K562 (cell line): ENCODE results near the gene KLK13. TPM values are rescaled to one million over a fixed set of nuclear protein-coding genes. Genes with fewer than 3 reads are reported as not detected.

Experiments used
- ARNT ChIP-seq, 2 experiments: fragments of 450-650 bp; IDR thresholded peaks; 2 replicates each; pipeline ENCODE4 v1.6.1; 2016; ENCODE audit warnings: mild to moderate bottlenecking in 1 of 2
- BCOR ChIP-seq: fragments of 450-650 bp; IDR thresholded peaks from 2 replicates; pipeline ENCODE4 v1.6.1; 2016
- EZH2 ChIP-seq: IDR thresholded peaks from 2 replicates; pipeline ENCODE4 v1.6.1; 2012; ENCODE audit warnings: low read depth, mild to moderate bottlenecking, inconsistent platforms, low read length, borderline replicate concordance
- FOS ChIP-seq: IDR thresholded peaks from 3 replicates; pipeline ENCODE4 v1.6.1; 2011; ENCODE audit not compliant: insufficient read length; ENCODE audit errors: extremely low read depth
- HDAC6 ChIP-seq: IDR thresholded peaks from 2 replicates; pipeline ENCODE4 v1.6.1; 2012; ENCODE audit warnings: low read depth, mild to moderate bottlenecking, control low read depth, inconsistent platforms, low read length, moderate library complexity
- KAT2B ChIP-seq: IDR thresholded peaks from one replicate; pipeline ENCODE4 v1.6.1; 2012; ENCODE audit warnings: low read depth, mild to moderate bottlenecking, control low read depth, inconsistent platforms, low read length, moderate library complexity
- POLR2A ChIP-seq: fragments of 450-650 bp; conservative IDR thresholded peaks from 2 replicates; pipeline ENCODE4 v1.6.1; 2016
- PTRF ChIP-seq: fragments of 450-650 bp; IDR thresholded peaks from 2 replicates; pipeline ENCODE4 v1.6.1; 2016; ENCODE audit warnings: mild to moderate bottlenecking, missing genetic modification characterization, missing compliant biosample characterization
- RBM39 ChIP-seq: fragments of 200-400 bp; formaldehyde crosslinking; optimal IDR thresholded peaks from 2 replicates; pipeline ENCODE3; 2018; ENCODE audit warnings: low read depth, low read length
- SMAD1 ChIP-seq: fragments of 150-350 bp; IDR thresholded peaks from 2 replicates; pipeline ENCODE4 v1.6.1; 2014; ENCODE audit warnings: low read length, low read depth; ENCODE audit not compliant: partially characterized antibody
- SMARCE1 ChIP-seq: fragments of 450-650 bp; IDR thresholded peaks from 2 replicates; pipeline ENCODE4 v1.7.1; 2016; ENCODE audit warnings: mild to moderate bottlenecking
- SP1 ChIP-seq: sonication (generic); formaldehyde crosslinking; IDR thresholded peaks from 2 replicates; pipeline ENCODE4 v1.8.1; 2022; ENCODE audit warnings: mild to moderate bottlenecking, missing genetic modification reagents
- SP2 ChIP-seq: IDR thresholded peaks from 2 replicates; pipeline ENCODE4 v1.6.1; 2011; ENCODE audit warnings: mild to moderate bottlenecking, low read depth, low read length, moderate library complexity; ENCODE audit not compliant: poor library complexity, severe bottlenecking; ENCODE audit errors: extremely low read depth
- THRA ChIP-seq: fragments of 450-650 bp; IDR thresholded peaks from 2 replicates; pipeline ENCODE4 v1.6.1; 2017; ENCODE audit warnings: mild to moderate bottlenecking, moderate library complexity
- ZMIZ1 ChIP-seq, 2 experiments: fragments of 150-350 bp in 1 of 2; IDR thresholded peaks; 2 replicates each; pipeline ENCODE4 v1.6.1; 2012 to 2016; ENCODE audit warnings: low read depth in 2 of 2, low read length in 2 of 2, mild to moderate bottlenecking in 1 of 2, moderate library complexity in 1 of 2
- ZZZ3 ChIP-seq: fragments of 450-650 bp; IDR thresholded peaks from 2 replicates; pipeline ENCODE4 v1.6.1; 2016; ENCODE audit warnings: antibody characterized with exemption, mild to moderate bottlenecking, moderate library complexity
- polyA plus RNA-seq, 8 experiments: library from polyadenylated mRNA; depleted of rRNA in 4 of 8; stranded (reverse) in 5 of 8; unstranded in 3 of 8; fragments of >200 nt; fragmentation: Nextera tagmentation in 2 of 8; fragmentation: Illumina TruSeq in 1 of 8; extraction: Ambion mirVana in 2 of 8; extraction: Trizol in 1 of 8; gene quantifications; 2 replicates each; pipeline versions ENCODE4 v1.2.1 to v1.2.3, GENCODE V29; 2011 to 2014; ENCODE audit warnings: inconsistent platforms in 1 of 8, missing spikeins in 1 of 8
- total RNA-seq, 7 experiments: library from RNA; depleted of rRNA in 6 of 7; stranded (reverse); fragments of >200 nt in 6 of 7; fragmentation: Illumina TruSeq in 2 of 7; extraction: Trizol in 2 of 7; gene quantifications; 2 replicates each; pipeline versions ENCODE4 v1.2.1 to v1.2.3, GENCODE V29; 2011 to 2021; ENCODE audit warnings: low replicate concordance in 1 of 7
- TF ChIP-seq, protein P1 (sequence below), 2 experiments: fragments of 450-650 bp; IDR thresholded peaks; 2 replicates each; pipeline ENCODE4 v1.6.1; 2016
- TF ChIP-seq, protein P2 (sequence below): IDR thresholded peaks from 2 replicates; pipeline ENCODE4 v1.6.1; 2012; ENCODE audit warnings: low read depth, low read length, improper control_type of control experiment, borderline replicate concordance
- TF ChIP-seq, protein P3 (sequence below): fragments of 450-650 bp; IDR thresholded peaks from 2 replicates; pipeline ENCODE4 v1.6.1; 2016; ENCODE audit warnings: borderline replicate concordance

KLK13 gene
- total and polyA plus RNA-seq, 9 of the 15 experiments (the other 6 are each of a cell fraction or from before 2014, with no cell fraction given), result 0.72 to 9.0 (median 2.3) TPM

GRCh38 chr19:51064534-51065220 is at the start of gene KLK13 (continued):
- no peak for TF ChIP-seq ZMIZ1 (IDR thresholded peaks at IDR 0.05; ENCODE audit: low read depth in 2 of 2, low read length in 2 of 2)
- no peak for TF ChIP-seq PTRF
- no peak for TF ChIP-seq SP2
- TF ChIP-seq, protein P1, sequence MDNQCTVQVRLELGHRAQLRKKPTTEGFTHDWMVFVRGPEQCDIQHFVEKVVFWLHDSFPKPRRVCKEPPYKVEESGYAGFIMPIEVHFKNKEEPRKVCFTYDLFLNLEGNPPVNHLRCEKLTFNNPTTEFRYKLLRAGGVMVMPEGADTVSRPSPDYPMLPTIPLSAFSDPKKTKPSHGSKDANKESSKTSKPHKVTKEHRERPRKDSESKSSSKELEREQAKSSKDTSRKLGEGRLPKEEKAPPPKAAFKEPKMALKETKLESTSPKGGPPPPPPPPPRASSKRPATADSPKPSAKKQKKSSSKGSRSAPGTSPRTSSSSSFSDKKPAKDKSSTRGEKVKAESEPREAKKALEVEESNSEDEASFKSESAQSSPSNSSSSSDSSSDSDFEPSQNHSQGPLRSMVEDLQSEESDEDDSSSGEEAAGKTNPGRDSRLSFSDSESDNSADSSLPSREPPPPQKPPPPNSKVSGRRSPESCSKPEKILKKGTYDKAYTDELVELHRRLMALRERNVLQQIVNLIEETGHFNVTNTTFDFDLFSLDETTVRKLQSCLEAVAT (IDR thresholded peaks at IDR 0.05), result no peak
- no peak for TF ChIP-seq RBM39
- peak; percentile 97 for TF ChIP-seq THRA
- no peak for TF ChIP-seq ZZZ3
- TF ChIP-seq SP1, result no peak
- TF ChIP-seq, protein P2, sequence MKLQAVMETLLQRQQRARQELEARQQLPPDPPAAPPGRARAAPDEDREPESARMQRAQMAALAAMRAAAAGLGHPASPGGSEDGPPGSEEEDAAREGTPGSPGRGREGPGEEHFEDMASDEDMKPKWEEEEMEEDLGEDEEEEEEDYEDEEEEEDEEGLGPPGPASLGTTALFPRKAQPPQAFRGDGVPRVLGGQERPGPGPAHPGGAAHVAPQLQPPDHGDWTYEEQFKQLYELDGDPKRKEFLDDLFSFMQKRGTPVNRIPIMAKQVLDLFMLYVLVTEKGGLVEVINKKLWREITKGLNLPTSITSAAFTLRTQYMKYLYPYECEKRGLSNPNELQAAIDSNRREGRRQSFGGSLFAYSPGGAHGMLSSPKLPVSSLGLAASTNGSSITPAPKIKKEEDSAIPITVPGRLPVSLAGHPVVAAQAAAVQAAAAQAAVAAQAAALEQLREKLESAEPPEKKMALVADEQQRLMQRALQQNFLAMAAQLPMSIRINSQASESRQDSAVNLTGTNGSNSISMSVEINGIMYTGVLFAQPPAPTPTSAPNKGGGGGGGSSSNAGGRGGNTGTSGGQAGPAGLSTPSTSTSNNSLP, result no peak
- no peak for TF ChIP-seq EZH2
- TF ChIP-seq SMARCE1, result no peak
- peak; percentile 54 for TF ChIP-seq SMAD1
- TF ChIP-seq BCOR, result peak; percentile 85
- TF ChIP-seq HDAC6, result no peak
- TF ChIP-seq FOS, result no peak
- 0 out of 4 replicates have a peak, but pooled peaks of 1 of the 2 experiments have one; percentile 50 for TF ChIP-seq ARNT (IDR thresholded peaks at IDR 0.05)
- TF ChIP-seq, protein P3, sequence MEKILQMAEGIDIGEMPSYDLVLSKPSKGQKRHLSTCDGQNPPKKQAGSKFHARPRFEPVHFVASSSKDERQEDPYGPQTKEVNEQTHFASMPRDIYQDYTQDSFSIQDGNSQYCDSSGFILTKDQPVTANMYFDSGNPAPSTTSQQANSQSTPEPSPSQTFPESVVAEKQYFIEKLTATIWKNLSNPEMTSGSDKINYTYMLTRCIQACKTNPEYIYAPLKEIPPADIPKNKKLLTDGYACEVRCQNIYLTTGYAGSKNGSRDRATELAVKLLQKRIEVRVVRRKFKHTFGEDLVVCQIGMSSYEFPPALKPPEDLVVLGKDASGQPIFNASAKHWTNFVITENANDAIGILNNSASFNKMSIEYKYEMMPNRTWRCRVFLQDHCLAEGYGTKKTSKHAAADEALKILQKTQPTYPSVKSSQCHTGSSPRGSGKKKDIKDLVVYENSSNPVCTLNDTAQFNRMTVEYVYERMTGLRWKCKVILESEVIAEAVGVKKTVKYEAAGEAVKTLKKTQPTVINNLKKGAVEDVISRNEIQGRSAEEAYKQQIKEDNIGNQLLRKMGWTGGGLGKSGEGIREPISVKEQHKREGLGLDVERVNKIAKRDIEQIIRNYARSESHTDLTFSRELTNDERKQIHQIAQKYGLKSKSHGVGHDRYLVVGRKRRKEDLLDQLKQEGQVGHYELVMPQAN, result no peak
- TF ChIP-seq POLR2A, result 0 out of 2 replicates have a peak, but pooled peaks have one; percentile 13
- no peak for TF ChIP-seq KAT2B
